ENCODE data around the gene RAPH1.

The RAPH1 gene

GRCh38 chr2:203501873-203502272 lies 33.2 kb downstream of the RAPH1 start:
- Histone ChIP-seq H3K9ac (ENCODE audit: low read length) (no peak overlapping the region), H3K4me1 (ENCODE audit: control insufficient read depth in 1 of 2, insufficient read depth in 2 of 2, low read length in 2 of 2) (no peaks in the 10 kb centered on the region), H2BK12ac (ENCODE audit: low read length) (no peak overlapping the region), H2BK5ac (ENCODE audit: low read depth, low read length, poor library complexity) (no peak overlapping the region), H2AFZ (ENCODE audit: insufficient read depth, low read length, poor library complexity) (no peak overlapping the region), H3K27ac (ENCODE audit: low read depth, low read length) (no peak overlapping the region), H3K4me2 (ENCODE audit: low read length) (no peak overlapping the region), H3K79me1 (ENCODE audit: low read length) (no peaks in the 10 kb centered on the region), H3K18ac (ENCODE audit: low read length) (no peak overlapping the region), H2BK120ac (ENCODE audit: insufficient read depth, low read length, poor library complexity) (no peak overlapping the region), H3K23ac (ENCODE audit: low read length) (no peak overlapping the region), H3K4ac (ENCODE audit: low read depth, low read length) (no peak overlapping the region), H4K91ac (ENCODE audit: low read depth, low read length) (no peak overlapping the region), H2AK5ac (ENCODE audit: low read length) (no peak overlapping the region), H3K4me3 (ENCODE audit: low read depth, low read length) (no peak overlapping the region), H3K14ac (ENCODE audit: low read length) (no peak overlapping the region), H3K79me2 (ENCODE audit: control insufficient read depth, insufficient read depth, low read length, poor library complexity) (peaks cover 2% of the 10 kb centered on the region), H3K9me3 (ENCODE audit: insufficient read depth, low read depth, low read length) (no peaks in the 10 kb centered on the region), H4K8ac (ENCODE audit: low read depth, low read length) (no peak overlapping the region), H3K27me3 (ENCODE audit: insufficient read depth, low read length) (no peaks in the 10 kb centered on the region), H3K36me3 (ENCODE audit: control insufficient read depth in 1 of 2, insufficient read depth in 2 of 2, low read length in 2 of 2) (peaks cover 2% of the 10 kb centered on the region in 2 experiments), H4K12ac (ENCODE audit: low read depth, low read length) (no peak overlapping the region)
- no peak for DNase-seq
- WGBS (ENCODE audit: extremely low coverage, insufficient coverage, insufficient read length): no CpG with 5 or more reads among the region's 1 CpG

- Histone ChIP-seq H3K36me3 (ENCODE audit: control insufficient read depth in 1 of 2, insufficient read depth in 2 of 2, low read length in 2 of 2) (peaks cover 2% of the 10 kb centered on the region in 2 experiments), H2BK12ac (ENCODE audit: low read length) (no peak overlapping the region), H3K4me1 (ENCODE audit: control insufficient read depth in 1 of 2, insufficient read depth in 2 of 2, low read length in 2 of 2) (no peaks in the 10 kb centered on the region), H3K4me3 (ENCODE audit: low read depth, low read length) (no peak overlapping the region), H2AFZ (ENCODE audit: insufficient read depth, low read length, poor library complexity) (no peak overlapping the region), H3K9ac (ENCODE audit: low read length) (no peak overlapping the region), H2BK5ac (ENCODE audit: low read depth, low read length, poor library complexity) (no peak overlapping the region), H2AK5ac (ENCODE audit: low read length) (no peak overlapping the region), H3K9me3 (ENCODE audit: insufficient read depth, low read depth, low read length) (no peaks in the 10 kb centered on the region), H3K27me3 (ENCODE audit: insufficient read depth, low read length) (no peaks in the 10 kb centered on the region), H3K18ac (ENCODE audit: low read length) (no peak overlapping the region), H3K79me2 (ENCODE audit: control insufficient read depth, insufficient read depth, low read length, poor library complexity) (peaks cover 2% of the 10 kb centered on the region), H2BK120ac (ENCODE audit: insufficient read depth, low read length, poor library complexity) (no peak overlapping the region), H3K79me1 (ENCODE audit: low read length) (no peaks in the 10 kb centered on the region), H3K23ac (ENCODE audit: low read length) (no peak overlapping the region), H4K12ac (ENCODE audit: low read depth, low read length) (no peak overlapping the region), H3K4me2 (ENCODE audit: low read length) (no peak overlapping the region), H4K91ac (ENCODE audit: low read depth, low read length) (no peak overlapping the region), H3K27ac (ENCODE audit: low read depth, low read length) (no peak overlapping the region), H3K14ac (ENCODE audit: low read length) (no peak overlapping the region), H4K8ac (ENCODE audit: low read depth, low read length) (no peak overlapping the region), H3K4ac (ENCODE audit: low read depth, low read length) (no peak overlapping the region)
- no peak for DNase-seq
- no CpG with 5 or more reads among the region's 1 CpG for WGBS (ENCODE audit: extremely low coverage, insufficient coverage, insufficient read length)
Observed at GRCh38 chr2:203500951-203501350, 34.1 kb downstream of the RAPH1 start.

DNA sequence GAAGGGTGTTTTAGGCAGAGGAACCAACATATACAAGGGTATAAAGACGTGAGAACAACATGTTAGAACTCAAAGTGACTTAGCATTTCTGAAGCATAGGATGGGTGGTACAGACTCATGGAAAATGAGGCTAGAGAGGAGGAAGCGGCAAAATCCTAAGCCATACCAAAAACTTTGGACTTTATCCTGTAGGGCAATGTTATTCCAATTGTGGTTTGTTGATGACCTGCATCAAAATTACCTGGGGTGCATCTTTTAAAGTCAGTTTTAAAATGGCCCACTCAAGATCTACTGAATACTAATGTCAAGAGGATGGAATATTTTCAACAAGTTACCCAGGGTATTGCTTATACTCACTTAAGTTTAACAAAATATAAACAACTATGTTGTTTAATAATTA lies 34.8 kb downstream of the RAPH1 start:
- H3K4ac ChIP-seq (ENCODE audit: low read depth, low read length): no peak overlapping the region
- peaks cover 0 to 2% of the 10 kb centered on the region in 2 experiments for H3K36me3 ChIP-seq (ENCODE audit: control insufficient read depth in 1 of 2, insufficient read depth in 2 of 2, low read length in 2 of 2)
- H3K79me2 ChIP-seq (ENCODE audit: control insufficient read depth, insufficient read depth, low read length, poor library complexity): peaks cover 2% of the 10 kb centered on the region
- H3K27me3 ChIP-seq (ENCODE audit: insufficient read depth, low read length): no peaks in the 10 kb centered on the region
- no peak overlapping the region for H2AK5ac ChIP-seq (ENCODE audit: low read length)
- H4K91ac ChIP-seq (ENCODE audit: low read depth, low read length): no peak overlapping the region
- no peak overlapping the region for H4K12ac ChIP-seq (ENCODE audit: low read depth, low read length)
- no peak overlapping the region for H3K27ac ChIP-seq (ENCODE audit: low read depth, low read length)
- H3K9me3 ChIP-seq (ENCODE audit: insufficient read depth, low read depth, low read length): no peaks in the 10 kb centered on the region
- H2BK120ac ChIP-seq (ENCODE audit: insufficient read depth, low read length, poor library complexity): no peak overlapping the region
- no peaks in the 10 kb centered on the region for H3K79me1 ChIP-seq (ENCODE audit: low read length)
- no peak overlapping the region for H4K8ac ChIP-seq (ENCODE audit: low read depth, low read length)
- H2BK5ac ChIP-seq (ENCODE audit: low read depth, low read length, poor library complexity): no peak overlapping the region
- no peak overlapping the region for H3K4me3 ChIP-seq (ENCODE audit: low read depth, low read length)
- H3K14ac ChIP-seq (ENCODE audit: low read length): no peak overlapping the region
- no peaks in the 10 kb centered on the region for H3K4me1 ChIP-seq (ENCODE audit: control insufficient read depth in 1 of 2, insufficient read depth in 2 of 2, low read length in 2 of 2)
- no peak overlapping the region for H3K18ac ChIP-seq (ENCODE audit: low read length)
- no peak overlapping the region for H2BK12ac ChIP-seq (ENCODE audit: low read length)
- WGBS (ENCODE audit: extremely low coverage, insufficient coverage, insufficient read length): no CpG with 5 or more reads among the region's 2 CpGs
- H3K4me2 ChIP-seq (ENCODE audit: low read length): no peak overlapping the region
- H3K9ac ChIP-seq (ENCODE audit: low read length): no peak overlapping the region
- no peak overlapping the region for H3K23ac ChIP-seq (ENCODE audit: low read length)
- DNase-seq: no peak
- H2AFZ ChIP-seq (ENCODE audit: insufficient read depth, low read length, poor library complexity): no peak overlapping the region

DNA sequence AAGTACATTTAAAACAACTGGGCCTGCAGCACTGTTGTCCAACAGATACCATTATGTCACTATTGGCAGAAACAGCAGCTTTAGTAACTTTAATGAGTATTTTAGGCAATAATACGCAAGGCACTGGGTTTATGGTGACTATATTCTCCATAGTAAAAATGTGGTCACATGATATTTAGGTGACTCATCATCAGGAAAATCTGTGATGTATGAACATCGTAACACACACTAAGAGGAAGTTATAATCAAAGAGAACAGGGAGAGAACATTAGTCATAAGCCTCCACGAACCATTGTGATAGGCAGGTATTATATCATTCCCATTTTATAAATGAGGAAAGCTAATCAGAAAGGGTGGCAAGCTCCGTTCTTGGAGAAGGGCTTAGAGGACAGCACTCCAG lies 36.9 kb downstream of the RAPH1 start:
- no peak overlapping the region for H2BK5ac ChIP-seq (ENCODE audit: low read depth, low read length, poor library complexity)
- no peak overlapping the region for H2AK5ac ChIP-seq (ENCODE audit: low read length)
- H2BK12ac ChIP-seq (ENCODE audit: low read length): no peak overlapping the region
- H3K4me2 ChIP-seq (ENCODE audit: low read length): no peak overlapping the region
- no peak overlapping the region for H3K18ac ChIP-seq (ENCODE audit: low read length)
- H4K12ac ChIP-seq (ENCODE audit: low read depth, low read length): no peak overlapping the region
- no peak overlapping the region for H3K14ac ChIP-seq (ENCODE audit: low read length)
- no peaks in the 10 kb centered on the region for H3K4me1 ChIP-seq (ENCODE audit: control insufficient read depth in 1 of 2, insufficient read depth in 2 of 2, low read length in 2 of 2)
- no peak overlapping the region for H3K4ac ChIP-seq (ENCODE audit: low read depth, low read length)
- H3K4me3 ChIP-seq (ENCODE audit: low read depth, low read length): no peak overlapping the region
- no peak overlapping the region for H4K8ac ChIP-seq (ENCODE audit: low read depth, low read length)
- H3K27ac ChIP-seq (ENCODE audit: low read depth, low read length): no peak overlapping the region
- peaks cover 0 to 5% of the 10 kb centered on the region in 2 experiments for H3K36me3 ChIP-seq (ENCODE audit: control insufficient read depth in 1 of 2, insufficient read depth in 2 of 2, low read length in 2 of 2)
- no peaks in the 10 kb centered on the region for H3K9me3 ChIP-seq (ENCODE audit: insufficient read depth, low read depth, low read length)
- no peaks in the 10 kb centered on the region for H3K79me1 ChIP-seq (ENCODE audit: low read length)
- H4K91ac ChIP-seq (ENCODE audit: low read depth, low read length): no peak overlapping the region
- no peak overlapping the region for H3K23ac ChIP-seq (ENCODE audit: low read length)
- no peak overlapping the region for H3K9ac ChIP-seq (ENCODE audit: low read length)
- H3K79me2 ChIP-seq (ENCODE audit: control insufficient read depth, insufficient read depth, low read length, poor library complexity): no peaks in the 10 kb centered on the region
- DNase-seq: peak in 1 of 2 donors; percentile 52
- WGBS (ENCODE audit: extremely low coverage, insufficient coverage, insufficient read length): no CpG with 5 or more reads among the region's 4 CpGs
- no peaks in the 10 kb centered on the region for H3K27me3 ChIP-seq (ENCODE audit: insufficient read depth, low read length)
- no peak overlapping the region for H2BK120ac ChIP-seq (ENCODE audit: insufficient read depth, low read length, poor library complexity)
- H2AFZ ChIP-seq (ENCODE audit: insufficient read depth, low read length, poor library complexity): no peak overlapping the region

Data from trophoblast cell (in vitro differentiated cells and primary cell).